GM13976 (cell line): ENCODE data around the gene DEFB123.

Source experiments
- DNase-seq: peaks from one replicate; pipeline ENCODE4 v3.0.0; 2012; ENCODE audit warnings: low spot score
- in situ Hi-C: fragments of 300-500 bp; cut with MboI; formaldehyde crosslinking; loops from one replicate; pipeline ENCODE4 v1.12.0; 2022; ENCODE audit warnings: low sequenced_read_pairs, mixed read lengths, inconsistent platforms; ENCODE audit not compliant: unreplicated experiment
- TF ChIP-seq, protein P1 (sequence below): IDR thresholded peaks from 2 replicates; pipeline ENCODE4 v1.5.1; 2012; ENCODE audit warnings: borderline replicate concordance, mild to moderate bottlenecking; ENCODE audit not compliant: insufficient read depth; ENCODE audit errors: extremely low read depth, missing control alignments, control extremely low read depth

Gene DEFB123

GRCh38 chr20:31485450-31486339, 45.3 kb downstream of the DEFB123 start:
- TF ChIP-seq, protein P1, sequence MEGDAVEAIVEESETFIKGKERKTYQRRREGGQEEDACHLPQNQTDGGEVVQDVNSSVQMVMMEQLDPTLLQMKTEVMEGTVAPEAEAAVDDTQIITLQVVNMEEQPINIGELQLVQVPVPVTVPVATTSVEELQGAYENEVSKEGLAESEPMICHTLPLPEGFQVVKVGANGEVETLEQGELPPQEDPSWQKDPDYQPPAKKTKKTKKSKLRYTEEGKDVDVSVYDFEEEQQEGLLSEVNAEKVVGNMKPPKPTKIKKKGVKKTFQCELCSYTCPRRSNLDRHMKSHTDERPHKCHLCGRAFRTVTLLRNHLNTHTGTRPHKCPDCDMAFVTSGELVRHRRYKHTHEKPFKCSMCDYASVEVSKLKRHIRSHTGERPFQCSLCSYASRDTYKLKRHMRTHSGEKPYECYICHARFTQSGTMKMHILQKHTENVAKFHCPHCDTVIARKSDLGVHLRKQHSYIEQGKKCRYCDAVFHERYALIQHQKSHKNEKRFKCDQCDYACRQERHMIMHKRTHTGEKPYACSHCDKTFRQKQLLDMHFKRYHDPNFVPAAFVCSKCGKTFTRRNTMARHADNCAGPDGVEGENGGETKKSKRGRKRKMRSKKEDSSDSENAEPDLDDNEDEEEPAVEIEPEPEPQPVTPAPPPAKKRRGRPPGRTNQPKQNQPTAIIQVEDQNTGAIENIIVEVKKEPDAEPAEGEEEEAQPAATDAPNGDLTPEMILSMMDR, result no peak
- in situ Hi-C loops, result no loop called here
- DNase-seq, result no peak

GRCh38 chr20:31488115-31488514, 47.7 kb downstream of the DEFB123 start:
- DNase-seq, result no peak
- in situ Hi-C loops, result no loop called here
- TF ChIP-seq, protein P1, result no peak

DNA sequence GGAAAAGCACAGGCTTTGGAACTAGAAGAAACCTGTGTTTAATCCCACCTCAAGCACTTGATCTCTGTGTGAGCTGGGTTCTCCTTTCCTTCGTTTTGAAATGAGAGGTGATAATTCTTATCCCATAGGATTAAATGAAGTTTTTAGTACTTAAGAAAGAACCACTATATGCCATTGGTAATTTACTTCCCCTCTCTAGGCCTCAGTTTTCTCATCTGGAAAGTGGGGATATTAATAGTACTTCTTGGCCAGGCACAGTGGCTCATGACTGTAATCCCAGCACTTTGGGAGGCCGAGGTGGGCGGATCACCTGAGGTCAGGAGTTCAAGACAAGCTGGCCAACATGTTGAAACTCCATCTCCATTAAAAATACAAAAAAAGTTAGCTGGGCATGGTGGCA, 48.7 kb downstream of the DEFB123 start:
- no peak for DNase-seq
- in situ Hi-C loops, result no loop called here
- TF ChIP-seq, protein P1, result no peak

- TF ChIP-seq, protein P1, result no peak
- no peak for DNase-seq
- in situ Hi-C loops, result no loop called here
Measured at GRCh38 chr20:31490752-31491151, 50.3 kb downstream of the DEFB123 start.

- TF ChIP-seq, protein P1, result no peak
- no peak for DNase-seq
- in situ Hi-C loops, result no loop called here
Measured at GRCh38 chr20:31494131-31494530, 53.7 kb downstream of the DEFB123 start.

DNA sequence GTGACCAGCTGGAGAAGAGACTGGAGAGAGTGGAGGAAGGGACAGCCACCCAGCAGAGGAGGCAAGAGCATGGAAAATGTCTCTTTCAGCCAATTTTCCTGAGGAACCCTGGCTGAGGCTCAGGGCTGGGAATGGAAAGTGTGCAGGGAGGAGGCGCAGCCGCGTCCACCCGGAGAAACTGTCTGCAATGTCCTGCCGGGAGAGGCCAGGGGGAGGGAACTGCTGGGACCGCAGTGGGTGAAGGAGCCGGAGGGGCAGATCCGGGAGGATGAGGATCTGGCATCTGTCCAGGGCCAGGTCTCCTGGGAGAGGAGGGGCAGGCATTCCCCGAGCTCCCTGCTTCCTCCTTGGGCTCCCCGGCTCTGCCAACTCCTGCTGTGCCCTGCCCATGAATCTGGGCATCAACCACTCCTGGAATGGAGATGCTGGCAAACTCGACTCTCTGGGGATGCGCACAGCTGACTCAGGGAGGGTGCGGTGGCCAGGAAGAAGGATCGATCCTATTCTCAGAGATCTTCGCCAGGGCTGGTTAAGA, 56.4 kb downstream of the DEFB123 start:
- TF ChIP-seq, protein P1, result no peak
- no peak for DNase-seq
- in situ Hi-C loops, result no loop called here
